Tibial nerve (tissue), 4 donors: ENCODE measurements around the gene RBP4. TPM values are rescaled to one million over a fixed set of nuclear protein-coding genes. Genes with fewer than 3 reads are reported as not detected.

ENCODE experiments used
- DNase-seq, 2 donors: peaks; one replicate each; pipeline ENCODE4 v3.0.0-alpha.2; 2019; ENCODE audit warnings: low spot score in 2 of 2
- H3K27ac ChIP-seq, 4 donors: fragments of 200-600 bp; sonication (generic) in 3 of 4; one replicate each; pipeline ENCODE4 v1.5.1; 2017 to 2019; ENCODE audit warnings: mild to moderate bottlenecking in 1 of 4
- H3K27me3 ChIP-seq, 2 donors: fragments of 200-600 bp; sonication (generic) in 1 of 2; one replicate each; pipeline versions ENCODE4 v1.5.1 to v1.6.0; 2017 to 2019
- H3K36me3 ChIP-seq, 3 donors: fragments of 200-600 bp; sonication (generic); one replicate each; pipeline ENCODE4 v1.5.1; 2018 to 2019
- H3K4me1 ChIP-seq, 4 donors: fragments of 200-600 bp; sonication (generic) in 3 of 4; one replicate each; pipeline ENCODE4 v1.5.1; 2017 to 2019
- H3K4me3 ChIP-seq, 4 donors: fragments of 200-600 bp; sonication (generic) in 3 of 4; one replicate each; pipeline ENCODE4 v1.5.1; 2017 to 2019; ENCODE audit warnings: mild to moderate bottlenecking in 1 of 4, moderate library complexity in 1 of 4
- H3K9me3 ChIP-seq, 4 donors: fragments of 200-600 bp; sonication (generic) in 3 of 4; one replicate each; pipeline ENCODE4 v1.5.1; 2017 to 2019
- EP300 ChIP-seq, 2 donors: sonication (generic); formaldehyde crosslinking; IDR thresholded peaks; one replicate each; pipeline ENCODE4 v1.6.1; 2017; ENCODE audit warnings: antibody characterized with exemption in 2 of 2, mild to moderate bottlenecking in 1 of 2
- POLR2A ChIP-seq, 2 donors: fragments of 450-650 bp; IDR thresholded peaks; one replicate each; pipeline ENCODE4 v1.6.1; 2017; ENCODE audit warnings: antibody characterized with exemption in 2 of 2, mild to moderate bottlenecking in 2 of 2, moderate library complexity in 2 of 2
- WGBS, 2 donors: methylation state at CpG; one replicate each; pipeline ENCODE4 v1.1.5; 2018; 5-methylcytosine and 5-hydroxymethylcytosine counted together
- total RNA-seq, 4 donors: library from RNA; depleted of rRNA; stranded (reverse); fragments of >200 nt; gene quantifications; one replicate each; pipeline ENCODE4 v1.1.0, GENCODE V29; 2016
- TF ChIP-seq, protein P1 (sequence below), 5 experiments: fragments of 200-600 bp in 3 of 5; fragments of 450-650 bp in 2 of 5; sonication (generic) in 3 of 5; IDR thresholded peaks; one replicate each; pipeline ENCODE4 v1.5.1; 2016 to 2019; ENCODE audit warnings: antibody characterized with exemption in 5 of 5, mild to moderate bottlenecking in 3 of 5, moderate library complexity in 2 of 5

The RBP4 gene
- total RNA-seq, 4 donors from 2014 or later, result 92.0 to 127 (median 119) TPM

DNA sequence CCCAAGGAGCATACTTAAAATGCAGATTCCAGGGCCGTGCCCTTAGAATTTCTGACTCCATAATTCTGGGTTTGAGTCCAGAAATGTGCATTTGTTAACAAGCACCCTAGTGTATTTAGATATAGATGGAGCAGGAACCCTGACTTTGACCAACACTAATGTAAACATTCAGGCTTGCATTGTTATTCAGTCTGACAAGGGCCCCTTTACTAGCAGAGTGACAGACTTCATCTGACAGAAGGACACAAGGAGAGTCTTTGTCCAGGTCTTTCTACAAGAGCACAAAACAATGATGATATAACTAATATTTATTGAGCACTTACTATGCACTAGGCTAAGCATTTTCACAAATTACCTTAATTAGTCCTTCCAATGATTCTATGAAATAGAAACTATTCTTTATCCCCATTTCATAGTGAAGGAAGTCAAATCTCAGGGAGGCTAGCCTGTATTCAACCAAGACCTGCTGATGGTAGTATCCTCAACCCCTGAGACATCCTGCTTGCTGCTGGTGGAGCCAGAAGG lies 3.9 kb downstream of the RBP4 start:
- H3K4me1 ChIP-seq, result peaks cover 0 to 22% (median 6%) of the 10 kb centered on the region in 4 donors
- H3K27me3 ChIP-seq, result peaks cover 0 to 10% of the 10 kb centered on the region in 2 donors
- no peaks in the 10 kb centered on the region for H3K9me3 ChIP-seq
- no peaks in the 10 kb centered on the region for H3K36me3 ChIP-seq
- H3K4me3 ChIP-seq, result no peak overlapping the region
- no peak overlapping the region for H3K27ac ChIP-seq
- no peak for DNase-seq
- TF ChIP-seq, protein P1, sequence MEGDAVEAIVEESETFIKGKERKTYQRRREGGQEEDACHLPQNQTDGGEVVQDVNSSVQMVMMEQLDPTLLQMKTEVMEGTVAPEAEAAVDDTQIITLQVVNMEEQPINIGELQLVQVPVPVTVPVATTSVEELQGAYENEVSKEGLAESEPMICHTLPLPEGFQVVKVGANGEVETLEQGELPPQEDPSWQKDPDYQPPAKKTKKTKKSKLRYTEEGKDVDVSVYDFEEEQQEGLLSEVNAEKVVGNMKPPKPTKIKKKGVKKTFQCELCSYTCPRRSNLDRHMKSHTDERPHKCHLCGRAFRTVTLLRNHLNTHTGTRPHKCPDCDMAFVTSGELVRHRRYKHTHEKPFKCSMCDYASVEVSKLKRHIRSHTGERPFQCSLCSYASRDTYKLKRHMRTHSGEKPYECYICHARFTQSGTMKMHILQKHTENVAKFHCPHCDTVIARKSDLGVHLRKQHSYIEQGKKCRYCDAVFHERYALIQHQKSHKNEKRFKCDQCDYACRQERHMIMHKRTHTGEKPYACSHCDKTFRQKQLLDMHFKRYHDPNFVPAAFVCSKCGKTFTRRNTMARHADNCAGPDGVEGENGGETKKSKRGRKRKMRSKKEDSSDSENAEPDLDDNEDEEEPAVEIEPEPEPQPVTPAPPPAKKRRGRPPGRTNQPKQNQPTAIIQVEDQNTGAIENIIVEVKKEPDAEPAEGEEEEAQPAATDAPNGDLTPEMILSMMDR (IDR thresholded peaks at IDR 0.05), result no peak
- no peak for TF ChIP-seq POLR2A (IDR thresholded peaks at IDR 0.05)
- no peak for TF ChIP-seq EP300 (IDR thresholded peaks at IDR 0.05)
- 71 to 75% methylated on average over 1 of the region's 1 CpG for WGBS, 2 donors

DNA sequence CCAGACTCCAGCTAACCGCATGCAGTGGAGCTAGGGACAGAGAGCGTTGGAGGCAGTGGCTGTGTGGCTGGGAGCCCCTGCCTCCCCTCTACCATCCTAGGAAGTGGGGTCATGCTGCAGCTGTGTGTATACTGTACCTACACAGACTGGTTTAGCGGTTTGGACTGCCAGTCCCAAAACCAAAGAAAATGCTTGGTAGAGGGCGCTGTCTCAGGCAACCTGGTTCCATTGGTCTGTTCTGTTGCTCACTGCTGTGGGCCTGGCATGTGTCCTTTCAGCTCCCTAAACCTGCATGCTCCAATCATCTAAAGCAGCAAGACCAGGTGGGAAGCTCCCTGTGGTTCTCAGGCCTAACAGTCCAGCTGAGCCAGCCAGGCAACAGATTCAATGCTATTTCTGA lies 4.5 kb downstream of the RBP4 start:
- Histone ChIP-seq H3K4me3 (no peak overlapping the region), H3K27ac (no peak overlapping the region), H3K27me3 (peaks cover 0 to 5% of the 10 kb centered on the region in 2 donors), H3K9me3 (no peaks in the 10 kb centered on the region), H3K4me1 (peaks cover 0 to 16% (median 5%) of the 10 kb centered on the region in 4 donors), H3K36me3 (no peaks in the 10 kb centered on the region)
- no peak for DNase-seq
- 56 to 80% methylated on average over 4 of the region's 4 CpGs for WGBS, 2 donors
- TF ChIP-seq EP300 (IDR thresholded peaks at IDR 0.05) (no peak), POLR2A (IDR thresholded peaks at IDR 0.05) (no peak)
- TF ChIP-seq, protein P1 (IDR thresholded peaks at IDR 0.05), result no peak

DNA sequence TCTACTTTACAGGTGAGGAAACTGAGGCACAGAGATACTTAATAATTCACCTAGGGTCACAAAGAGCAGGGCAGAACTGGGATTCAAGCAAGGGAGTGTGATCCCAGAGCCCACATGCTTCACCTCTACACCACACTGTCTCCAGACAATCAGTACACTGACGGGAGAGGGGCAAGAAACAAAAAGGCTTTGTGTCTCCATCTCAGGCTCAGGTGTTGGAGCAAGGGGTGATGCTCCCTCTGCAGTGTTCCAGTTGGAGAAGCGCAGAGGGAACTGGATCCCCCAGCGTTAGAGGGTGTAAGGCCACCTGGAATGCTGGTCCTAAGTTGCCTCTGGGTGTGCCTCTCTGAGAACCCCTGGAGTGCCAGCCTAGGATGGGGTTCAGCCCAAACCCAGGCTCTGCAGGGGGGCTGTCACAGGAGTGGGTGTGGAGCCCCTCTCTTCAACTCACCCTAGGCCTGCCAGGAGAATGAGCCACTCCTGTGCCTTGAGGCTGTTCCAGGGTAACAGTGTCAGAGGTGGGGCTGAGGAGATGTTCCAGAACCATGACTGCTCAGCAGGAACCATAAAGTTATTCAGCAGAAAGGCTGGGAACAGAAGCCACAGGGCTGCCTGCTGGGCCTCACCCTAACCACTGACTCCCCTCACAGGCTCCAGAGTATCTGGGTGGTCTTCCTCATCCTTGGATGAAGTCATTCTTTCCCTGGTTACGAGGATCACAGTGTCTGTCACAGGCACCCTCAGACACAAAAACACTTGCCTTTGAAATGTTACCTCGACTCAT lies 5.5 kb downstream of the RBP4 start:
- no peaks in the 10 kb centered on the region for H3K9me3 ChIP-seq
- H3K4me3 ChIP-seq, result no peak overlapping the region
- WGBS, 2 donors, result 67 to 70% methylated on average over 4 to 5 of the region's 5 CpGs
- peaks cover 0 to 12% (median 0%) of the 10 kb centered on the region in 4 donors for H3K4me1 ChIP-seq
- TF ChIP-seq POLR2A (IDR thresholded peaks at IDR 0.05) (no peak), EP300 (IDR thresholded peaks at IDR 0.05) (no peak)
- TF ChIP-seq, protein P1 (IDR thresholded peaks at IDR 0.05), result no peak
- DNase-seq, result no peak
- no peak overlapping the region for H3K27ac ChIP-seq
- no peaks in the 10 kb centered on the region for H3K36me3 ChIP-seq
- no peaks in the 10 kb centered on the region for H3K27me3 ChIP-seq

DNA sequence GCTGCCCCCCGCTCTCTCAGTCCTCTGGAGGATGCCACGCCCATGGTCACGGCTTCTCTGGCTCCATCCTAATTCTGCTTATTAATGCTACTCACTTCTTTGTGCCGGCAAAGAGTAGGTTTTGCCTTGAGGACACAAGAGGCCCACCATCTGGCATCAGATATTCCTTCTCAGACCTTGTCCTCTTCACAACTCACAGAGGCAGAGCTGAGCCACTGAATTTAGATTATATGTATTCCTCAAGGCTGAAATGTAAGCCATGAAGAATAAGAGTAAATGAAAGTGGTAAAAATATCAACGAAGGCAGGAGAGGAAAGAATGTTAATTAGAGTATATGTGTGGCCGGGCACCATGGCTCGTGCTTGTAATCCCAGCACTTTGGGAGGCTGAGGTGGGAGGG lies 6.5 kb downstream of the RBP4 start:
- H3K27ac ChIP-seq, result no peak overlapping the region
- no peaks in the 10 kb centered on the region for H3K27me3 ChIP-seq
- no peak for DNase-seq
- H3K4me3 ChIP-seq, result no peak overlapping the region
- H3K9me3 ChIP-seq, result no peaks in the 10 kb centered on the region
- no peaks in the 10 kb centered on the region for H3K36me3 ChIP-seq
- WGBS, 2 donors, result 78 to 85% methylated on average over 7 of the region's 7 CpGs
- TF ChIP-seq EP300 (IDR thresholded peaks at IDR 0.05) (no peak), POLR2A (IDR thresholded peaks at IDR 0.05) (no peak)
- TF ChIP-seq, protein P1 (IDR thresholded peaks at IDR 0.05), result no peak
- peaks cover 0 to 5% (median 0%) of the 10 kb centered on the region in 4 donors for H3K4me1 ChIP-seq

DNA sequence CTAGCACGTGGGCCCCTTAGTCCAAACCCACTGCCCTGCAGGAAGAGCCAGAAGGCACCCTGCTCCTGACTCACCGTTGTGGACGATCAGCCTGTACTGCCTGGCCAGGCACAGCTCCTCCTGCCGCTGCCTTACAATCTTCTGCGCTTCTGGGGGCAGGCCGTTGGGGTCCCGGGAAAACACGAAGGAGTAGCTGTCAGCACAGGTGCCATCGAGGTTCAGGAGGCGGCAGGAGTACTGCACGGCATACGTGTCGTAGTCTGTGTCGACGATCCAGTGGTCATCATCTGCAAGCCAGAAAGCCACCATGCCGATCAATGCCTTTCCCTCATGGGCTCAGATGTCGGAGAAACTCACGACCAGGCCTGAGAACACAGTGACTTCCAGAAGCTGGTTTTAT lies 7.3 kb downstream of the RBP4 start:
- Histone ChIP-seq H3K36me3 (no peaks in the 10 kb centered on the region), H3K27ac (no peak overlapping the region), H3K27me3 (no peaks in the 10 kb centered on the region), H3K4me3 (no peak overlapping the region), H3K9me3 (no peaks in the 10 kb centered on the region), H3K4me1 (peaks cover 0 to 5% (median 0%) of the 10 kb centered on the region in 4 donors)
- TF ChIP-seq POLR2A (IDR thresholded peaks at IDR 0.05), result no peak
- 82 to 93% methylated on average over 18 of the region's 18 CpGs for WGBS, 2 donors
- no peak for DNase-seq
